ENCODE data around the gene ZNF778.
"Not testable (repeated sequence)": the region's sequence is repeated elsewhere in the genome, so short reads cannot be mapped to it uniquely, and the experiment has no call there.

Gene ZNF778

DNA sequence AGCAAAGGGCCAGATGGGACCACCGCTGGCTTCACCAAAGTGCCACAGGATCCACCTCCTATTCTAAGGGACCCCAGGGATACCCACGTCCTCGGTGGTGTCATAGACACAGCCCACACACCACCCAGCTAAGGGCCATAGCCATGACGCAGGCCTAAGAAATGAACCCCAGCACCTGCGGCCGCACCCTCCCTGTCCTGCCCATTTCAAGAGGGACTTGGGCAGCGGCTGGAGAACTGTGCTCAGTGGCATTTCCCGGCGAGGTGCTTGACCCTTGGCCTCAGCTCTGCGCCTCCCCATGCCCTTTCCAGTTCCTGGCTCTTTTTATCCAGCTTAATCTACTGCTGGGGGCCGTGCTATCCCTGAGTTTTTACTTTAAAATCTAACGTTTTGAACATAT, 27.3 kb downstream of the ZNF778 start:
- Histone ChIP-seq H3K27me3 (ENCODE audit: control insufficient read depth in 2 of 2, insufficient read depth in 2 of 2, low read length in 2 of 2) (no peaks in the 10 kb centered on the region), H3K36me3 (ENCODE audit: control insufficient read depth in 2 of 2, insufficient read depth in 2 of 2, low read length in 2 of 2) (no peaks in the 10 kb centered on the region), H3K9me3 (ENCODE audit: control insufficient read depth in 2 of 2, low read length in 2 of 2) (no peaks in the 10 kb centered on the region), H3K9ac (ENCODE audit: low read depth in 1 of 2, low read length in 2 of 2) (no peak overlapping the region), H3K4me1 (ENCODE audit: control insufficient read depth in 2 of 2, insufficient read depth in 2 of 2, low read length in 2 of 2) (peaks cover 9% of the 10 kb centered on the region in 2 donors), H3K27ac (ENCODE audit: low read depth in 2 of 2, low read length in 2 of 2) (no peak overlapping the region), H3K4me3 (ENCODE audit: low read length in 2 of 2) (no peak overlapping the region)

DNA sequence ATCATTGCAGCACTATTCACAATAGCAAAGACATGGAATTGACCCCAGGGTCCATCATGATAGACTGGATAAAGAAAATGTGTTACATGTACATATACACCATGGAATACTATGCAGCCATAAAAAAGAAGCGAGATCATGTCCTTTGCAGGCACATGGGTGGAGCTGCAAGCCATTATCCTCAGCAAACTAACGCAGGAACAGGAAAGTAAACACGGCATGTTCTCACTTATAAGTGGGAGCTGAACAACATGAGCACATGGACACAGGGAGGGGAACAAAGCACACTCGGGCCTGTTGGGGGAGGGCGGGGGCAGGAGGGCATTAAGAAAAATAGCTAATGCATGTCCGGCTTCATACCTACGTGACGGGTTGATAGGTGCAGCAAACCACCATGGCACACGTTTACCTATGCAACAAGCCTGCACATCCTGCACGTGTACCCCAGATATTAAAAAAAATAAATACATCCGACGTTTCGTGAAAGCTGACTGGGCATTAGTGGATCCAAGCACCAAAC, 28.9 kb downstream of the ZNF778 start:
- Histone ChIP-seq H3K9ac (ENCODE audit: low read depth in 1 of 2, low read length in 2 of 2) (peak overlapping the region in 1 of 2 donors; percentile 32), H3K27me3 (ENCODE audit: control insufficient read depth in 2 of 2, insufficient read depth in 2 of 2, low read length in 2 of 2) (no peaks in the 10 kb centered on the region), H3K4me1 (ENCODE audit: control insufficient read depth in 2 of 2, insufficient read depth in 2 of 2, low read length in 2 of 2) (peaks cover 8 to 9% of the 10 kb centered on the region in 2 donors), H3K4me3 (ENCODE audit: low read length in 2 of 2) (peak overlapping the region in 1 of 2 donors; percentile 35), H3K36me3 (ENCODE audit: control insufficient read depth in 2 of 2, insufficient read depth in 2 of 2, low read length in 2 of 2) (no peaks in the 10 kb centered on the region), H3K9me3 (ENCODE audit: control insufficient read depth in 2 of 2, low read length in 2 of 2) (no peaks in the 10 kb centered on the region), H3K27ac (ENCODE audit: low read depth in 2 of 2, low read length in 2 of 2) (no peak overlapping the region)

DNA sequence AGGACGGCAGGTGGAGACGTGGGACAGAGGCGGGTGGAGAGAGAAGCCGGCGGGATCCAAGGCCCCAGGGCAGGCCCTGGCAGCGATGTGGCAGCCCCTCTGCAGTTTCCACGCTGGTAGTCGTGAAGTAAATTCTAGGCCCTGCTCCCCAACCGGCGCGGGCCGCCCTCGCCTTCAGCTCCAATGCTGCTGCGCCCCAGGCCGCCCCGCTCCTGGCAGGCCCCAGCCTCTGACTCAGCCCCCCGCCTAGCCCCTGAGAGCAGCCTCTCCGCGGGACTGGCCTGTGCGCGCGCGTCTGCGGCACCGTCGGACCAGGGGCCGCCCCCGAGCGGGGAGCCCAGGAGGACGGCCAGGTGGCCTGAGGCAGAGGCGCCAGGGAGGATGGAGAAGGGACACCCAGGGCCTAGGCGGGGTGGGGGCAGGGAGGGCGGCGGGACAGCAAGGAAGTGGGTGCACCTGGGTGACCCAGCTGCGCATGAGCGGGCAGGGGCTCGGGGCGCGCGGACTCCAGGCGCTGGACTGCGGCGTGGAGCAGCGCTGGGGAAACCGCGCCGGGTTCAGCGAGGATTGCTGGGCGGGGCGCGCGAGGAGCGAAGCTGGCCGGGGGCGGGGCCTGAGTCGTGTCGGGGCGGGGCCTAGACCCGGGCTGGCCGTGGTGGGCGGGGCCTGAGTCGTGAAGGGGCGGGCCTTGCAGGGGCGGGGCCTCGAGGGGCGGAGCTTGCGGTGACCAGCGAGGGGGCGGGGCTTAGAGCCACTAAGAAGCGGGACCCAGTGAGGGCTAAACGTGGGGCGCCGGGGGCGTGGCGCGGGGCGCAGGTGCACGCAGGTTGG, 29.6 kb downstream of the ZNF778 start:
- Histone ChIP-seq H3K9ac (ENCODE audit: low read depth in 1 of 2, low read length in 2 of 2) (peak overlapping the region in 1 of 2 donors; percentile 32), H3K27me3 (ENCODE audit: control insufficient read depth in 2 of 2, insufficient read depth in 2 of 2, low read length in 2 of 2) (no peaks in the 10 kb centered on the region), H3K9me3 (ENCODE audit: control insufficient read depth in 2 of 2, low read length in 2 of 2) (no peaks in the 10 kb centered on the region), H3K4me1 (ENCODE audit: control insufficient read depth in 2 of 2, insufficient read depth in 2 of 2, low read length in 2 of 2) (peaks cover 4 to 5% of the 10 kb centered on the region in 2 donors), H3K4me3 (ENCODE audit: low read length in 2 of 2) (peak overlapping the region in 1 of 2 donors; percentile 35), H3K36me3 (ENCODE audit: control insufficient read depth in 2 of 2, insufficient read depth in 2 of 2, low read length in 2 of 2) (no peaks in the 10 kb centered on the region), H3K27ac (ENCODE audit: low read depth in 2 of 2, low read length in 2 of 2) (no peak overlapping the region)

DNA sequence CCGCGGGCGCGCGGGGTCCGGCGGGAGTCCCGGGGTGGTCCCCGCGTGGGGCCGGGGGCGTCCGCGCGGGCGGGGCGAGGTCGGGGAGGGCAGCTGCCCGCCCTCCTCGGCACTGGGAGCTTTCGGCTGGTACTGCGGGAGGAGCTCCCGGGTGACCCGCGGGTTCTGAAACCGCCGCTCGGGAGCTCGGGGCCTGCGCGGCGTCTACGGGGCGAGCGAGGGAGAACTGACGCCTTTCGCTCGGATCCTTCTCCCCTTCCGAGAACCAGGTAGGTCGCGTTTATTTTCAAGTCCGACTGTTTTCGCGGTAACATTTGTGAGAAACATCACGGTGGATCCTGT, 30.2 kb downstream of the ZNF778 start:
- not testable (repeated sequence) for H3K9ac ChIP-seq (ENCODE audit: low read depth in 1 of 2, low read length in 2 of 2)

DNA sequence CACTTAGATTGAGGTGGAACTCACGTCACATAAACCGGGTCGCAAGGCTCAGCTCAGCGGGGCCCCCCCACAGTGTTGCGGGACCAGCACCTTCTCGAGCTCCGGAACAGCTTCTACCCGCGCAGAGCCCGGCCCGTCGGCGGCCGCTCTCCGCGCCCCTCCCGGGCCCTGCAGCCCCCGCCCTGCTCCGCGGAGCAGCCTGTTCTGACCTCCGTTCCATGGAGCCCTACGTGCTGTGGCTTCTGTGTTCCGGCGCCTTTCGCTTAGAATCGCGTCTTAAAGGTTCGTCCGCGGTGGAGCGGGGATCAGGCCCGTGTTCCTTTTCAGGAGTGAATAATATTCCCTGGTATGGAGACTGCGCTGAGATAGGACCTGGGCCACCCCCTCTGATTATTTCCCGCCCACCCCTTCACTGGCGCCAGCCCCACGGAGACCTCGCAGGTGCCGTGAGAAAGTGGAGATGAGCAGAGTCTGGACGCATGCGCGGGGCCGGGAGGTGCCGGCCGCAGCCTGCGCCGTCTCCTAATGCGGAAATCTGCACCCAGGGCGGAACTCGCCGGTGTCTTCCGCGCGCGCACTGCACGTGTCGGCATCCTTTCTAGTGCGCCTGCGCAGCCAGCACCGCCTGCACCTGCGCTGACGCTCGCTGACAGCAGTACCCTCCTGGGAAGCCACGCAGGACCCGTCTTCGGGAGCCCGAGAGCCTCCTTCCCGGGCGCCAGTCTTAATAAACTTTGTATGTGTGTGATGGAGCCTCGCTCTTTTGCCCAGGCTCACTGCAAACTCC, 30.9 kb downstream of the ZNF778 start:
- Histone ChIP-seq H3K27ac (ENCODE audit: low read depth in 2 of 2, low read length in 2 of 2) (no peak overlapping the region), H3K4me1 (ENCODE audit: control insufficient read depth in 2 of 2, insufficient read depth in 2 of 2, low read length in 2 of 2) (peaks cover 4 to 5% of the 10 kb centered on the region in 2 donors), H3K27me3 (ENCODE audit: control insufficient read depth in 2 of 2, insufficient read depth in 2 of 2, low read length in 2 of 2) (no peaks in the 10 kb centered on the region), H3K9me3 (ENCODE audit: control insufficient read depth in 2 of 2, low read length in 2 of 2) (no peaks in the 10 kb centered on the region), H3K36me3 (ENCODE audit: control insufficient read depth in 2 of 2, insufficient read depth in 2 of 2, low read length in 2 of 2) (no peaks in the 10 kb centered on the region), H3K4me3 (ENCODE audit: low read length in 2 of 2) (no peak overlapping the region), H3K9ac (ENCODE audit: low read depth in 1 of 2, low read length in 2 of 2) (no peak overlapping the region)

More for the DNA sequence above, 30.2 kb downstream of the ZNF778 start:
- H3K4me3 ChIP-seq (ENCODE audit: low read length in 2 of 2); H3K9me3 ChIP-seq (ENCODE audit: control insufficient read depth in 2 of 2, low read length in 2 of 2); H3K36me3 ChIP-seq (ENCODE audit: control insufficient read depth in 2 of 2, insufficient read depth in 2 of 2, low read length in 2 of 2); H3K4me1 ChIP-seq (ENCODE audit: control insufficient read depth in 2 of 2, insufficient read depth in 2 of 2, low read length in 2 of 2); H3K27ac ChIP-seq (ENCODE audit: low read depth in 2 of 2, low read length in 2 of 2); H3K27me3 ChIP-seq (ENCODE audit: control insufficient read depth in 2 of 2, insufficient read depth in 2 of 2, low read length in 2 of 2): not testable (repeated sequence)

DNA sequence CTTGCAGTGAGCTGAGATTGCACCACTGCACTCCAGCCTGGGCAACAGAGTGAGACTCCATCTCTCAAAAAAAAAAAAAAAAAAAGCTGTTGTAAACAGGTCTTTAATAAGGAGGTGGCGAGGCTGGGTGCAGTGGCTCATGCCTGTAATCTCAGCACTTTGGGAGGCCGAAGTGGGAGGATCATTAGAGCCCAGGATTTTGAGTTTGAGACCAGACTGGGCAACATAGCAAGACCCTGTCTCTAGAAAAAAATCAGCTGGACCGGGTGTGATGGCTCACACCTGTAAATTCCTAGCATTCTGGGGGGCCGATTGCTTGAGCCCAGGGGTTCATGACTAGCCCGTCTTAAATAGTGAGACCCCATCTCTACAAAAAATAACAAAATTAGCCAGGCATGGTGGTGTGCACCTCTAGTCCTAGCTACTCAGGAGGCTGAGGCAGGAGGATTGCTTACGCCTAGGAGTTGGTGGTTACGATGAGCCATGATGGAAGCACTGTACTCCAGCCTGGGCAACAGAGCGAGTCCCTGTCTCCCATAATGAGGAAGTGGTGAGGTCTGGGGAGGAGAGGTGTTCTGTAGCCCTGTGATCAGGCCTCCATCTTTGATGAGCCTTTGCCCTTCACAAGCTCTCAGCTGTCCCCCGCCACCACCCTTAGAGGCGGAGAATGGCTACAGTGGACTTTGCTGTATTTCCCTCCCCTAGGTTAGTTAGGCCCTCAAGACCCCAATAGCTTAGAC, 36.2 kb downstream of the ZNF778 start:
- Histone ChIP-seq H3K36me3 (ENCODE audit: control insufficient read depth in 2 of 2, insufficient read depth in 2 of 2, low read length in 2 of 2) (no peaks in the 10 kb centered on the region), H3K9me3 (ENCODE audit: control insufficient read depth in 2 of 2, low read length in 2 of 2) (no peaks in the 10 kb centered on the region), H3K4me3 (ENCODE audit: low read length in 2 of 2) (no peak overlapping the region), H3K9ac (ENCODE audit: low read depth in 1 of 2, low read length in 2 of 2) (no peak overlapping the region), H3K27me3 (ENCODE audit: control insufficient read depth in 2 of 2, insufficient read depth in 2 of 2, low read length in 2 of 2) (peaks cover 8 to 13% of the 10 kb centered on the region in 2 donors), H3K4me1 (ENCODE audit: control insufficient read depth in 2 of 2, insufficient read depth in 2 of 2, low read length in 2 of 2) (peaks cover 7 to 10% of the 10 kb centered on the region in 2 donors), H3K27ac (ENCODE audit: low read depth in 2 of 2, low read length in 2 of 2) (no peak overlapping the region)

DNA sequence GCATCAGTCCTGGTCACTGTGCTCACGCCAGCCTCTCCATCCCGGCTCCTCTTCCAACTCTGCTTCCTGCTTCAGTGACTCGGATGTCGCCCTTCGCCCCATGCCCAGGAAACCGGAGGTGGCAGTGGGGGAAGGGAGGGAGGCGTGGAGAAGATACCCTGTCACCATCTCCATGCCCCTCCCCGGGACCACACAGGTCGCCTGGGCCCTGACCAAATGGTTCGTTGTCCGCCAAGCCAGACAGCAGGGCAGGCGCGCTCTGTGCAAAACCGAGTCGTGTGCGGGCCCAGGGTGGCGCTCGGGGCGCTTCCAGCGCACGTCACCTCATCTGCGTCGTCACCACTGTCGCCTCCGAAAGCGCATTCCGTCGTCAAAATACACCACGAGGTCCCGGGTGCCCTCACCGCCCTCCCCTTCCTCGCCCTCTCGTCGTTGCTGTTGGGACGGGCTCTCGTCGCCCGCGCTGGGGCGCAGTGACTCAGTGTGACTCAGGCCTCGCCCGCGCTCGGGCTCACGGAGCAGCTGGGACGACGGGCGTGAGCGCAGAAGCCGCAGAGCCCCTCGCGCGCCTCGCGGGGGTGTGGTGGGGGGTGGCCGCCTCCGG, 39.2 kb downstream of the ZNF778 start:
- H3K9me3 ChIP-seq (ENCODE audit: control insufficient read depth in 2 of 2, low read length in 2 of 2), result no peaks in the 10 kb centered on the region
- H3K4me1 ChIP-seq (ENCODE audit: control insufficient read depth in 2 of 2, insufficient read depth in 2 of 2, low read length in 2 of 2), result peaks cover 7 to 10% of the 10 kb centered on the region in 2 donors
- H3K27me3 ChIP-seq (ENCODE audit: control insufficient read depth in 2 of 2, insufficient read depth in 2 of 2, low read length in 2 of 2), result peaks cover 8 to 13% of the 10 kb centered on the region in 2 donors
- H3K27ac ChIP-seq (ENCODE audit: low read depth in 2 of 2, low read length in 2 of 2), result no peak overlapping the region
- H3K4me3 ChIP-seq (ENCODE audit: low read length in 2 of 2), result peak overlapping the region; percentile 59 to 66
- H3K36me3 ChIP-seq (ENCODE audit: control insufficient read depth in 2 of 2, insufficient read depth in 2 of 2, low read length in 2 of 2), result no peaks in the 10 kb centered on the region
- peak overlapping the region in 1 of 2 donors; percentile 46 for H3K9ac ChIP-seq (ENCODE audit: low read depth in 1 of 2, low read length in 2 of 2)

DNA sequence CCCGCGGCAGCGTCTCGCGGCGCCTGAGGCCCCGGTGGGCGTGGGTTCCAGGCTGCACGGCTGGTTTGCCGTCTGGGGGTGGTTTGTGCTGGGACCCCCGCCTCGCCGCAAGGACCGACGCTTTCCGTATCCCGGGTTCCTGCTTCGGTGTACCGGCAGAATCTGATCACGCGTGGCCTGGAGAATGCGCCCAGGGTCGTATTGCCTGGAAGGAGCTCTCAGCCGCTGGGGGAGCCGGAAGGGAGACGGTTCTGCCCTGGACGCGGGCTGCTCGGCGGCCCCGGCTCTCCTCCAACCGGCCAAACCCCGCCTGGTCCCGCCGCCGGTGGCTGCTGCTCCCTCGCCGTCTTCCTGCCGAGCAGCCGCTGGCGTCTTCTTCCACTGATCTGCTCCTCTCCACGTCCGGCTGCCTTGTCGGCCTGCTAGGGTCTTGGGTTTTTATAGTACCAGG, 39.8 kb downstream of the ZNF778 start:
- Histone ChIP-seq H3K27me3 (ENCODE audit: control insufficient read depth in 2 of 2, insufficient read depth in 2 of 2, low read length in 2 of 2) (peaks cover 8 to 13% of the 10 kb centered on the region in 2 donors), H3K9ac (ENCODE audit: low read depth in 1 of 2, low read length in 2 of 2) (peak overlapping the region in 1 of 2 donors; percentile 46)

DNA sequence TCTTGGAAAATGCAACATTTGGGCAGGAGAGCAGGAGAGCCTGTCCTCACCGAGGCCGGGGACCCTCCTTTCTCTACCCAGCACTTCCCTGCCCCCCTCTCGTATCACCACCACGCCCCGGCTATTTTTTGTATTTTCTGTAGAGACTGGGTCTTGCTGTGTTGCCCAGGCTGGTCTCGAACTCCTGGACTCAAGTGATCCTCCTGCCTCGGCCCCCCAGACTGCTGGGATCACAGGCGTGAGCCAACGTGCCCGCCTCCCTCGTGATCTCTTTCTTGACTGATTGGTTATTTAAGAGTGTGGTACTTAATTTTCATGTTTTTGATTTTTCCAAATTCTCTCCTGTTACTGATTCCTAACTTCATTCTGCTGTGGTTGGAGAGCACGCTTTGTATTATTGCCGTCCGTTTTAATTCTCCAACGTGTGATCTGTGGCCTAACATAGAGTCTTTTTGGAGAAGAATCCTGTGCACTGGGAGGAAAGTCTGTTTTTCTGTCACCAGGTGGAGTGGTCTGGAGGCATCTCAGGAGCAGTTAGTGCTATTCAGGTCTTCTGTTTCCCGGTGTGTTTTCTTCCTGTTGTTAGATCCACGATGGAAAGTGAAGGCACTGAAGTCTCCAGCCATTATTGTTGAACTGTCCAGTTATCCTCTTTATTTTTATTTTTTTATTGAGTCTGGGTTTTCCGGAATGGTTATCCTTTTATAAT, 40.4 kb downstream of the ZNF778 start:
- Histone ChIP-seq H3K9ac (ENCODE audit: low read depth in 1 of 2, low read length in 2 of 2) (no peak overlapping the region), H3K27ac (ENCODE audit: low read depth in 2 of 2, low read length in 2 of 2) (no peak overlapping the region), H3K9me3 (ENCODE audit: control insufficient read depth in 2 of 2, low read length in 2 of 2) (no peaks in the 10 kb centered on the region), H3K36me3 (ENCODE audit: control insufficient read depth in 2 of 2, insufficient read depth in 2 of 2, low read length in 2 of 2) (no peaks in the 10 kb centered on the region), H3K27me3 (ENCODE audit: control insufficient read depth in 2 of 2, insufficient read depth in 2 of 2, low read length in 2 of 2) (peaks cover 8 to 13% of the 10 kb centered on the region in 2 donors), H3K4me1 (ENCODE audit: control insufficient read depth in 2 of 2, insufficient read depth in 2 of 2, low read length in 2 of 2) (peaks cover 7 to 10% of the 10 kb centered on the region in 2 donors), H3K4me3 (ENCODE audit: low read length in 2 of 2) (peak overlapping the region; percentile 59 to 66)

More for the DNA sequence above, 39.8 kb downstream of the ZNF778 start:
- Histone ChIP-seq H3K27ac (ENCODE audit: low read depth in 2 of 2, low read length in 2 of 2) (no peak overlapping the region), H3K36me3 (ENCODE audit: control insufficient read depth in 2 of 2, insufficient read depth in 2 of 2, low read length in 2 of 2) (no peaks in the 10 kb centered on the region), H3K4me1 (ENCODE audit: control insufficient read depth in 2 of 2, insufficient read depth in 2 of 2, low read length in 2 of 2) (peaks cover 7 to 10% of the 10 kb centered on the region in 2 donors), H3K4me3 (ENCODE audit: low read length in 2 of 2) (peak overlapping the region; percentile 59 to 66), H3K9me3 (ENCODE audit: control insufficient read depth in 2 of 2, low read length in 2 of 2) (no peaks in the 10 kb centered on the region)
